ENCODE data around the gene ORAI2. TPM values are rescaled to one million over a fixed set of nuclear protein-coding genes. Genes with fewer than 3 reads are reported as not detected.

The ORAI2 gene
- polyA plus RNA-seq, 1 experiment = 41.6 TPM

DNA sequence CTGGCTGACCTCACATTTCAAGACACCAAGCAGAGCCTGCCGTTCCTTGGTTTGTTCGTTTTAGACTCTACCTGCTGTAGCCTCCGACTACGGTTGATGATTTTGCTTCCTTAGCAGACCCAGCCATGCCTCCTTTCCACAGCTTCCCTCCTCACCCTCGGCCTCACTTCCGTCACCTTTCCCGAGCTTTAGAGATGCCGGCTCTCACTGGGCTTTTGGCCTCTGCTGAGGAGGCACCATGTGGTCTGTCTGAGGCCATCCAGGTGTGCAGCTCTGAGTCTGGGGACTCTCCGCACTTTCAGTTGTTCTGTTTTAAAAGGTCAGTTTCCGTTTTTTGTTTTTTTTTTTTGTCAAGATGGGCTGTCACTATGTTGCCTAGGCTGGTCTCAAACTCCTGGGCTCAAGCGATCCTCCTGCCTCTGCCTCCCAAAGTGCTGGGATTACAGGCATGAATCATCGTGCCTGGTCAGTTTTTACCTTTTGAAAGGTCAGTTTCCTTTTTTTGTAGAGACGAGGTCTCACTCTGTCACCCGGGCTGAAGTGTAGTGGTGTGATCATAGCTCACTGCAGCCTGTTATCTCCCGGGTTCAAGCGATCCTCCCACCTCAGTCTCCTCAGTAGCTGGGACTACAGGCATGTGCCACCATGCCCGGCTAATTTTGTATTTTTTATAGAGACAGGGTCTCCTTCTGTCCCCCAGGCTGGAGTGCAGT lies 11.7 kb downstream of the ORAI2 start:
- Histone ChIP-seq H3K36me3 (ENCODE audit: control insufficient read depth, insufficient read depth, low read length) (peaks cover 18% of the 10 kb centered on the region), H3K4me3 (ENCODE audit: low read depth, low read length) (no peak overlapping the region), H3K27me3 (ENCODE audit: control insufficient read depth, insufficient read depth, low read length) (no peaks in the 10 kb centered on the region)
- ChIA-PET CTCF (interaction anchor here (0.5 to 0.6 kb wide), 2 partner anchors 1740 to 1772 kb away, joined by 3 read pairs; no protein-coding TSS in a partner anchor), POLR2A (interaction anchor here (0.6 kb wide), 1 partner anchor 128 kb away, joined by 6 read pairs; no protein-coding TSS in a partner anchor)
- DNase-seq (ENCODE audit: low read depth) = no peak
- no peak for TF ChIP-seq CTCF (IDR thresholded peaks at IDR 0.05; ENCODE audit: insufficient read depth, low read depth, low read length)

DNA sequence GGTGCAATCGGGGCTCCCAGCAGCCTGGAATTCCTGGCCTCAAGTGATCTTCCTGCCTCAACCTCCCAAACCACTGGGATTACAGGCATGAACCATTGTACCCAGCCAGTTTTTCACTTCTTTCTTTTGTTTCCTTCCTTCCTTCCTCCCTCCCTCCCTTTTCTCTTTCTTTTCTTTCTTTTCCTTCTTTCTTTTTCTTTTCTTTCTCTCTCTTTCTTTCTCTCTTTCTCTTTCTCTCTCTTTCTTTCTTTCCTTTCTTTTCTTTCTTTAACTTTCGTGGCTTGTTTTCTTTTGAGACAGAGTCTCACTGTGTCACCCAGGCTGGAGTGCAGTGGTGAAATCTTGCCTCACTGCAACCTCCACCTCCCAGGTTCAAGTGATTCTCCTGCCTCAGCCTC lies 12.3 kb downstream of the ORAI2 start:
- H3K27me3 ChIP-seq (ENCODE audit: control insufficient read depth, insufficient read depth, low read length) = no peaks in the 10 kb centered on the region
- TF ChIP-seq CTCF (IDR thresholded peaks at IDR 0.05; ENCODE audit: insufficient read depth, low read depth, low read length) = no peak
- peaks cover 18% of the 10 kb centered on the region for H3K36me3 ChIP-seq (ENCODE audit: control insufficient read depth, insufficient read depth, low read length)
- DNase-seq (ENCODE audit: low read depth) = no peak
- no peak overlapping the region for H3K4me3 ChIP-seq (ENCODE audit: low read depth, low read length)
- ChIA-PET POLR2A (no interaction called here), CTCF (interaction anchor here (0.6 kb wide), 1 partner anchor 1740 kb away, joined by 3 read pairs; no protein-coding TSS in a partner anchor)

DNA sequence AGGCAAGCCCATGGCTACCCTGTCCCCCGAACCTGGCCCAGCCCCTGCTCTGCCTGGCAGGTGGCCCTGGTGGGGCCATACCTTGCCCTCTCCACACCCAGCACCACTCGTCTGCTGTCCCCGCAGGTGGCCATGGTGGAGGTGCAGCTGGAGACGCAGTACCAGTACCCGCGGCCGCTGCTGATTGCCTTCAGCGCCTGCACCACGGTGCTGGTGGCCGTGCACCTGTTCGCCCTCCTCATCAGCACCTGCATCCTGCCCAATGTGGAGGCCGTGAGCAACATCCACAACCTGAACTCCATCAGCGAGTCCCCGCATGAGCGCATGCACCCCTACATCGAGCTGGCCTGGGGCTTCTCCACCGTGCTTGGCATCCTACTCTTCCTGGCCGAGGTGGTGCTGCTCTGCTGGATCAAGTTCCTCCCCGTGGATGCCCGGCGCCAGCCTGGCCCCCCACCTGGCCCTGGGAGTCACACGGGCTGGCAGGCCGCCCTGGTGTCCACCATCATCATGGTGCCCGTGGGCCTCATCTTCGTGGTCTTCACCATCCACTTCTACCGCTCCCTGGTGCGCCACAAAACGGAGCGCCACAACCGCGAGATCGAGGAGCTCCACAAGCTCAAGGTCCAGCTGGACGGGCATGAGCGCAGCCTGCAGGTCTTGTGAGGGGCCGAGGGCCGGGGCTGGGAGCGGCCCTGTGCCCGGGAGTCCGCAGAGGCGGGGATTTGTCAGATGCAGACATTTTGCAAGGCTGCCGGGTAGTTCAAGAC lies 13.2 kb downstream of the ORAI2 start:
- no peak for TF ChIP-seq CTCF (IDR thresholded peaks at IDR 0.05; ENCODE audit: insufficient read depth, low read depth, low read length)
- no peak for DNase-seq (ENCODE audit: low read depth)
- CTCF ChIA-PET = no interaction called here
- POLR2A ChIA-PET = no interaction called here
- no peak overlapping the region for H3K4me3 ChIP-seq (ENCODE audit: low read depth, low read length)
- peaks cover 18% of the 10 kb centered on the region for H3K36me3 ChIP-seq (ENCODE audit: control insufficient read depth, insufficient read depth, low read length)
- H3K27me3 ChIP-seq (ENCODE audit: control insufficient read depth, insufficient read depth, low read length) = no peaks in the 10 kb centered on the region

DNA sequence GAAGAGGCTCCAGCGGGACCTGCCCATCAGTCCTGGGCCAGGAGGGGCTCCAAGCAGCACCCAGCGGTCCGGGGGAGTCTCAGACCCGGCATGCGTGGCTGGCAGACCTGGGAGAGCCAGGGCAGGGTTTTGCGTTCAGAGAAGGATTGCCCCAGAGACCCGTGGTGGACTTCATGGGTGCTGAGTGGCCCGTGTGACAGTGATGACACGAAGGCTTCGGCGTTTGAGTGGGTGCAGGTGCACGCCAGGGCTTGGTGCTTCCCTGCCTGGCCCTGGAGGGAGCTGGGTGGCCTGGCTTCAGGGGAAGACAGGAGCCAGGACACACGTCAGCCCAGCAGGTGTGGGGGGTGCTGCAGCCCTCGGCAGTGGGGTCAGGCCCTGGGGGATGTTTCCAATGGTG lies 13.9 kb downstream of the ORAI2 start:
- no peak overlapping the region for H3K4me3 ChIP-seq (ENCODE audit: low read depth, low read length)
- H3K27me3 ChIP-seq (ENCODE audit: control insufficient read depth, insufficient read depth, low read length) = no peaks in the 10 kb centered on the region
- TF ChIP-seq CTCF (IDR thresholded peaks at IDR 0.05; ENCODE audit: insufficient read depth, low read depth, low read length) = no peak
- peaks cover 17% of the 10 kb centered on the region for H3K36me3 ChIP-seq (ENCODE audit: control insufficient read depth, insufficient read depth, low read length)
- ChIA-PET POLR2A (no interaction called here), CTCF (no interaction called here)
- no peak for DNase-seq (ENCODE audit: low read depth)

GRCh38 chr7:102449136-102449535 lies 15.8 kb downstream of the ORAI2 start:
- Histone ChIP-seq H3K4me3 (ENCODE audit: low read depth, low read length) (no peak overlapping the region), H3K27me3 (ENCODE audit: control insufficient read depth, insufficient read depth, low read length) (no peaks in the 10 kb centered on the region), H3K36me3 (ENCODE audit: control insufficient read depth, insufficient read depth, low read length) (peaks cover 17% of the 10 kb centered on the region)
- TF ChIP-seq CTCF (IDR thresholded peaks at IDR 0.05; ENCODE audit: insufficient read depth, low read depth, low read length) = no peak
- ChIA-PET POLR2A (no interaction called here), CTCF (no interaction called here)
- no peak for DNase-seq (ENCODE audit: low read depth)

Measured in BJ (cell line).